IMR-90 (cell line): ENCODE data around the gene KLK12. TPM values are rescaled to one million over a fixed set of nuclear protein-coding genes. Genes with fewer than 3 reads are reported as not detected.

Experiments
- ATAC-seq: fragments of 200-7000 bp; cut with Tn5 transposase; 2 replicates; pipeline ENCODE4 v1.9.1; 2020; ENCODE audit warnings: low read depth, mild to moderate bottlenecking, moderate library complexity
- BruUV-seq: library from RNA; stranded (reverse); fragments of 400-500 nt; replicated peaks from 2 replicates; lab custom pipeline; 2021; lab: Mats Ljungman, UMichigan
- CTCF ChIA-PET: fragments of 300-600 bp; formaldehyde crosslinking; extraction: SDS; loops from one replicate; lab custom pipeline; 2021; ENCODE audit warnings: antibody characterized with exemption; lab: Yijun Ruan, JAX
- POLR2A ChIA-PET: fragments of 300-600 bp; sonication (Branson Sonifier 250); formaldehyde crosslinking; loops from one replicate; lab custom pipeline; 2022; ENCODE audit warnings: antibody characterized with exemption; ENCODE audit not compliant: unreplicated experiment; lab: Charles Lee
- DNase-seq: peaks from one replicate; pipeline ENCODE4 v3.0.0; 2013
- H2AFZ ChIP-seq: replicated peaks from 2 replicates; pipeline ENCODE3; 2013; ENCODE audit warnings: low read length, mild to moderate bottlenecking; ENCODE audit not compliant: poor library complexity
- H2AK5ac ChIP-seq: 2 replicates; pipeline ENCODE4 v1.6.1; 2013; ENCODE audit warnings: low read depth, low read length, inconsistent platforms
- H2AK9ac ChIP-seq: replicated peaks from 2 replicates; pipeline ENCODE3; 2013; ENCODE audit warnings: mild to moderate bottlenecking, low read depth, low read length, moderate library complexity; ENCODE audit not compliant: poor library complexity
- H2BK120ac ChIP-seq: 2 replicates; pipeline ENCODE4 v1.6.1; 2013; ENCODE audit warnings: low read depth, low read length, inconsistent platforms
- H2BK15ac ChIP-seq: 3 replicates; pipeline ENCODE4 v1.6.1; 2013; ENCODE audit warnings: low read depth, low read length, inconsistent platforms
- H2BK20ac ChIP-seq: 2 replicates; pipeline ENCODE4 v1.6.1; 2013; ENCODE audit warnings: low read depth, mild to moderate bottlenecking, inconsistent platforms, low read length, moderate library complexity
- H2BK5ac ChIP-seq: 2 replicates; pipeline ENCODE4 v1.6.1; 2013; ENCODE audit warnings: mild to moderate bottlenecking, low read depth, low read length, inconsistent platforms; ENCODE audit not compliant: poor library complexity, severe bottlenecking
- H3K14ac ChIP-seq: replicated peaks from 2 replicates; pipeline ENCODE4 v1.6.1; 2013; ENCODE audit warnings: low read depth, low read length, inconsistent platforms
- H3K18ac ChIP-seq: 2 replicates; pipeline ENCODE4 v1.6.1; 2013; ENCODE audit warnings: low read depth, low read length, control low read depth
- H3K23ac ChIP-seq: 2 replicates; pipeline ENCODE4 v1.6.1; 2013; ENCODE audit warnings: low read depth, low read length, inconsistent platforms
- H3K27ac ChIP-seq: 2 replicates; pipeline ENCODE4 v1.5.1; 2013; ENCODE audit warnings: mild to moderate bottlenecking, control low read depth, low read length; ENCODE audit not compliant: insufficient read depth
- H3K27me3 ChIP-seq: 2 replicates; pipeline ENCODE4 v1.6.1; 2013; ENCODE audit warnings: low read length; ENCODE audit not compliant: control insufficient read depth, insufficient read depth
- H3K36me3 ChIP-seq: 2 replicates; pipeline ENCODE4 v1.6.1; 2013; ENCODE audit warnings: low read length, mixed read lengths; ENCODE audit not compliant: control insufficient read depth, insufficient read depth
- H3K4ac ChIP-seq: 2 replicates; pipeline ENCODE4 v1.6.1; 2013; ENCODE audit warnings: low read depth, low read length, inconsistent platforms
- H3K4me1 ChIP-seq: 2 replicates; pipeline ENCODE4 v1.6.1; 2013; ENCODE audit warnings: low read length, mixed read lengths; ENCODE audit not compliant: control insufficient read depth, insufficient read depth
- H3K4me2 ChIP-seq: 2 replicates; pipeline ENCODE4 v1.6.1; 2013; ENCODE audit warnings: low read depth, mild to moderate bottlenecking, control low read depth, low read length, moderate library complexity
- H3K4me3 ChIP-seq: 2 replicates; pipeline ENCODE4 v1.5.1; 2013; ENCODE audit warnings: low read depth, mild to moderate bottlenecking, control low read depth, low read length, moderate library complexity; ENCODE audit not compliant: insufficient read depth
- H3K56ac ChIP-seq: 2 replicates; pipeline ENCODE4 v1.6.1; 2013; ENCODE audit warnings: low read length, inconsistent platforms; ENCODE audit not compliant: insufficient read depth; ENCODE audit errors: extremely low read depth
- H3K79me1 ChIP-seq, 2 experiments: 2 replicates each; pipeline ENCODE4 v1.6.1; 2013; ENCODE audit warnings: low read length in 2 of 2, inconsistent platforms in 1 of 2, low read depth in 1 of 2
- H3K9ac ChIP-seq: 2 replicates; pipeline ENCODE4 v1.6.1; 2013; ENCODE audit warnings: low read depth, low read length, control low read depth
- H3K9me1 ChIP-seq: 2 replicates; pipeline ENCODE4 v1.6.1; 2013; ENCODE audit warnings: low read length, inconsistent platforms; ENCODE audit not compliant: insufficient read depth
- H3K9me3 ChIP-seq: 2 replicates; pipeline ENCODE4 v1.6.1; 2013; ENCODE audit warnings: low read length; ENCODE audit not compliant: control insufficient read depth, insufficient read depth
- H4K20me1 ChIP-seq: 2 replicates; pipeline ENCODE4 v1.6.1; 2013; ENCODE audit warnings: low read length, inconsistent platforms; ENCODE audit not compliant: insufficient read depth
- H4K5ac ChIP-seq: 2 replicates; pipeline ENCODE4 v1.6.1; 2013; ENCODE audit warnings: mild to moderate bottlenecking, low read depth, low read length, control low read depth
- H4K8ac ChIP-seq, 2 experiments: 2 replicates each; pipeline ENCODE4 v1.6.1; 2013; ENCODE audit warnings: low read depth in 2 of 2, low read length in 2 of 2, control low read depth in 1 of 2, inconsistent platforms in 1 of 2
- H4K91ac ChIP-seq: 2 replicates; pipeline ENCODE4 v1.6.1; 2013; ENCODE audit warnings: low read depth, low read length, inconsistent platforms; ENCODE audit not compliant: insufficient read depth
- RCOR1 ChIP-seq: IDR thresholded peaks from 2 replicates; pipeline ENCODE4 v1.6.1; 2012; ENCODE audit warnings: mild to moderate bottlenecking, low read length, improper control_type of control experiment; ENCODE audit not compliant: insufficient replicate concordance
- RFX5 ChIP-seq: IDR thresholded peaks from 2 replicates; pipeline ENCODE4 v1.8.0; 2012; ENCODE audit warnings: low read depth, mild to moderate bottlenecking, low read length, moderate library complexity
- WGBS, 2 experiments: methylation state at CpG; one replicate each; pipeline versions ENCODE4 v1.1.5 to v1.1.7; 2013; ENCODE audit warnings: missing lambda C conversion rate in 2 of 2; ENCODE audit not compliant: insufficient read length in 1 of 2; ENCODE audit errors: extremely low coverage in 2 of 2; 5-methylcytosine and 5-hydroxymethylcytosine counted together
- dilution Hi-C: fragments of 300-500 bp; cut with HindIII; formaldehyde crosslinking; loops from one replicate; pipeline ENCODE4 v1.14.3; 2018; ENCODE audit warnings: low sequenced_read_pairs; ENCODE audit not compliant: unreplicated experiment
- in situ Hi-C: fragments of 300-500 bp; cut with MboI; formaldehyde crosslinking; loops from 3 replicates; pipeline ENCODE4 v1.14.3; 2019; ENCODE audit warnings: low sequenced_read_pairs, inconsistent platforms, mixed read lengths
- intact Hi-C: fragments of 100-400 bp; cut with micrococcal nuclease; formaldehyde crosslinking; loops from 2 replicates; pipeline ENCODE4 v1.10.0; 2022
- polyA plus RNA-seq, 3 experiments: library from polyadenylated mRNA; depleted of rRNA; stranded (reverse); fragments of >200 nt; gene quantifications; 2 replicates each; pipeline ENCODE4 v1.2.3, GENCODE V29; 2012; ENCODE audit warnings: low replicate concordance in 1 of 3
- total RNA-seq: library from RNA; depleted of rRNA; stranded (reverse); fragments of >200 nt; gene quantifications from 2 replicates; pipeline ENCODE4 v1.2.3, GENCODE V29; 2012

The KLK12 gene
- total and polyA plus RNA-seq, 2 of the 4 experiments (the other 2 are of a cell fraction): not detected

DNA sequence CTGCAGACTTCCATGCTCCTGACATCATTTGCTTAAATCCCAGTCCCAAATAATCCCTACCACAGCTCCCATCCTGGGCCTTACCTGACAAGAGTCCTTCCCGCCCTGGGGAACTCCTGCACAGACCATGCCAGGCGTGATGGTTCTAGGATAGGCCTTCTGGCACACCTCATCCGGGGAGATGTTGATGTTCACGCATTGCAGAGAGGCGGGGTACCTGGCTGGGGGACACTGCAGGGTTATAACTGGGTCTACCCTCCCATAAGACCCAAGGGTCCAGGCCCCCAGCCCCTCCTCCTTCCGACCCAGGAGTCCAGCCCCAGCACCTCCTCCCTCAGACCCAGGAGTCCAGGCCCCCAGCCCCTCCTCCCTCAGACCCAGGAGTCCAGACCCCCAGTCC lies 43.9 kb upstream of the KLK12 start:
- Histone ChIP-seq H2BK5ac (no peak overlapping the region), H4K8ac (no peak overlapping the region), H2BK120ac (no peak overlapping the region), H3K23ac (no peak overlapping the region), H3K9ac (no peak overlapping the region), H3K9me1 (no peaks in the 10 kb centered on the region), H2AK9ac (no peak overlapping the region), H3K4me1 (no peaks in the 10 kb centered on the region), H3K56ac (no peak overlapping the region), H3K27ac (no peak overlapping the region), H3K4me2 (no peak overlapping the region), H4K5ac (no peak overlapping the region), H2AFZ (no peak overlapping the region), H3K4me3 (no peak overlapping the region), H2BK20ac (no peak overlapping the region), H3K36me3 (no peaks in the 10 kb centered on the region), H2AK5ac (no peak overlapping the region), H3K4ac (no peak overlapping the region), H2BK15ac (no peak overlapping the region), H3K79me1 (no peaks in the 10 kb centered on the region), H4K91ac (no peak overlapping the region), H3K27me3 (no peaks in the 10 kb centered on the region), H3K18ac (no peak overlapping the region), H3K14ac (no peak overlapping the region), H4K20me1 (no peaks in the 10 kb centered on the region), H3K9me3 (no peaks in the 10 kb centered on the region; the same call in none of the 2 replicates)
- TF ChIP-seq RCOR1: no peak
- TF ChIP-seq RFX5: no peak
- no TSS peak for BruUV-seq
- POLR2A ChIA-PET: no interaction called here
- dilution Hi-C loops (no loop called here), intact Hi-C loops (no loop called here), in situ Hi-C loops (no loop called here)
- CTCF ChIA-PET: no interaction called here
- 40% methylated on average over 1 of the region's 6 CpGs; no CpG with 5 or more reads in 1 of the 2 experiments for WGBS, 2 experiments
- ATAC-seq (no peak), DNase-seq (no peak)
